ENCODE data around the gene DYNC1LI2.
"Not testable (repeated sequence)": the region's sequence is repeated elsewhere in the genome, so short reads cannot be mapped to it uniquely, and the experiment has no call there.

DYNC1LI2 gene

DNA sequence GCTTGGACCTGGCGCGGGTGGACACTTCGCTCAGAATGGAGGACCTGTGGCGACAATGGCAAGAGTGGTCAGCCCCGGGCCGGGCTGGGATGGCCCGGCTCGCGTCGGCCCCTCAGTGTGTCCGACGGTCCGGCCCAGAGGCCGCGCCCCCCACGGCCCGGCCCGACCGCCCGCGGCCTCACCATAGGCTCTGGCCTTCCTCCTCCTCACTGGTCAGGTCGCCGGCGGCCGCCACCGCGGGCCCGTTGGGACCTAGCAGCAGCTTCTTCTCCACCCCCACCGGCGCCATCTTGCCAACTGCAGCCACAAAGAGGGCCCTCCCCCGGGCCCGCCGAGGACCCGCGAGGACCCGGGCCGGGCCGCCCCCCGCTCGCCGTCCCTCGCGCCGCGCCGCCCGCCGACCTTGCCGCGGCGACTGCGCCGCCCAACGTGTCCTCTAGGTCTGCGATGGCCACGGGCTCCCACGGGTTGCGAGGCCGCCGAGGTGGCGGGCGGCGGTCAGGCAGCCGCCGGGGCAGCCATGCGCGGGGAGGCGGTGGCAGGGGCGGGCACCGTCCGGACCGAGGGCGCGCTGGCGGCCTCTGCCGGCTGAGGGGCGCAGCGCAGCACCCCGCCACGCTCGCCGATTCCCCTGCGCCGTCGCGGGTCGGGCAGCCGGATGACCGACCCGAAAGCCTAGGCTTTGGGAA is at the start of gene DYNC1LI2:
Gene DYNC1LI2 (minus strand): TSS at position 307 of the 689 bp plus-strand sequence. CDS start 18 bp downstream, at position 289.
- DNase-seq, result peak; percentile 59 to 97 (median 82)

- no peak for DNase-seq
Measured at GRCh38 chr16:66800856-66801255, 49.4 kb upstream of the DYNC1LI2 start.

DNA sequence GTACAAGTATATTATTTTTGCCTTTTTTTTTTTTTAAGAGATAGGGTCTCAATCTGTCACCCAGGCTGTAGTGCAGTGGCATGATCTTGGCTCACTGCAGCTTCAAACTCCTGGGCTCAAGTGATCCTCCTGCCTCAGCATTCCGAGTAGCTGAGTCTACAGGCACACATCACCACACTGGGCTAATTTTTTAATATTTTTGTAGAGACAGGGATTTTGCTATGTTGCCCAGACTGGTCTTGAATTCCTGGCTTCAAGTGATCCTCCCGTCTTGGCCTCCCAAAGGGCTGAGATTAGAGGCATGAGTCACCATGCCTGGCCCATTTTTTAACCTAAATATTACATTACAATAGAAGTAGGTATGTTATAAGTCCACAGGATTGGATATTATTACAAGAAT is 46.8 kb upstream of the DYNC1LI2 start:
- DNase-seq, result no peak

- DNase-seq, result not testable (repeated sequence)
Measured at GRCh38 chr16:66793984-66794383, 42.6 kb upstream of the DYNC1LI2 start.

DNA sequence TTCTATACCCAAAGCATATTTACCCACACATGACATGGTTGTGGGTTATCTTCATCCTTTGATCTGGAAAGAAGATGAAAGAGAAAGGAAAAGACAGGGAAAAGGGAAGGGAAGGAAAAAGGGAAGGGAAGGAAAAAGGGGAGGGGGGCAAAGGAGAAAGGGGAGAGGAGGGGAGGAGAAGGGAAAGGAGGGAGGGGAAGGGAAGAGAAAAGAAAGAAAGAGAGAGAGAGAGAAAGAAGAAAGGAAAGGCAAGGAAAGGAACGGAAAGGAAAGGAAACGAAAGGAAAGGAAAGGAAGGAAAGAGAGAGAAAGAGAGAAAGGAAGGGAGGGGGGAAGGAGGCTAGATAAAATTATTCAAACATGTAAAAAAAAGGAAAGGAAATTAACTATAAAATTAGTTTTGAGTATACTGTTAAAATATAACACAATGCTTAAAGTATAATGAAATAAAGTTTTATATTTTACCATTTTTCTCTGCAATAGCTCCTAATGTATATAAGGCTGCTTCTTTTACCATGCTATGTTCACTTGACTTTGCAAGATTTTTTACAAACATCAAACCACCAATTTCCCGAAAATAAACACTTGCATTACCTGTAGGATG is 38.8 kb upstream of the DYNC1LI2 start:
- DNase-seq, result no peak

GRCh38 chr16:66787427-66787826 is 36.0 kb upstream of the DYNC1LI2 start:
- DNase-seq, result no peak

- no peak for DNase-seq
Measured at GRCh38 chr16:66786551-66786950, 35.1 kb upstream of the DYNC1LI2 start.

GRCh38 chr16:66776457-66776856 is 25.0 kb upstream of the DYNC1LI2 start:
- DNase-seq, result no peak

DNA sequence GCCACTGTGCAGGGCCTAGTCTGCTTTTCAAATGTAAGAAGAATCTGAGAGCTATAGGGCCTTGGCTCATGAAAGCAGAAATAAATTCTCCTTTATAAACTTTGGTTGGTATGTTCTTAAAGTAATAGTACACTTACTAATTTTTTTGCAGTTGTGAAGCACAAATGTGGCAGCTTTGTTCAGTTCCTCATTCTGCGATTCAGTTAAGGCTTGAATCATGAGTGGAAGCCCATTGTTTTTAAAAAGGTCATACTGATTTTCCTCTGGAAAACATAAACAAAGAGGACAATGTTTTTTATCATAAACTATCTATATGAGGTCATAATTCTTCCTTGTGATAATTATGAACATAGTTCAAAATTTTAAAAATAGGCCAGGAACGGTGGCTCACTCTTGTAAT is 23.6 kb upstream of the DYNC1LI2 start:
- no peak for DNase-seq

DNA sequence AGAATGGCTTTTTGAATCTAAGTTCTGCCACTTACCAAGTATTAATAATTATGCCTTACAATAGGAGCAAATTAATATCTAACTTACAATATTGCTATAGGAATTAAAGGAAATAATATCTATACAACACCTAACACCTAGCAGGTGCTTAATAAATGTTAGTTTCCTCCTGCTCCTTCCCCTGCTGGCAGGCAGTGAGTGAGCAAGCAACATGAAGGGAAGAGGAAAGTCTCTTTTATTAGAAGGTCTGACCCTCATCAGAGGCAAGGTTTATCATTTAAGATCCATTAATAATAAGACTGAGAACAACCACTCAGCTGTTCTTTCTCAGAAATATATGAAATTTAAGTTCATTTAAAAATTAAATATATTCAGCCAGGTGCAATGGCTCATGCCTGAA is 6.7 kb upstream of the DYNC1LI2 start:
- DNase-seq, result no peak

DNA sequence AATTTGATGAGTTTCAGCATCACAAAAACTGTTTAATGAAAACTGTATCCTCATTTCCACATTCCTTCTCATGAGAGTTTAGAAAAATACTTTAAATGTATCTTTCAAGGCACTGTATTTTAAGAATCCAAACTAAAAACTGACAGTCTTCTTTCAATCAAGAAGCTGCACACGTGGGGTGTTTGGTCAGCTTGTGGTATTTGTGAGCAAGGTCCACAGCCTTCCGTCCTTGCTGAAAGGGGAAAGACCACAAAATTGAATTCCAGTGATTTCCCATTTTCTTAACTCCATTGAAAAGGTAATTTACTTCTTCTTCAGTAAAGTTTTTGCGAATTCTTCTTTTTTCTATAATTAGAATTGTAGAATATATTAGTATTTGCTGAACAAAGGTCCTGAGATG is 3.4 kb upstream of the DYNC1LI2 start:
- DNase-seq, result no peak

GRCh38 chr16:66754211-66754610 is 2.8 kb upstream of the DYNC1LI2 start:
- no peak for DNase-seq

DNA sequence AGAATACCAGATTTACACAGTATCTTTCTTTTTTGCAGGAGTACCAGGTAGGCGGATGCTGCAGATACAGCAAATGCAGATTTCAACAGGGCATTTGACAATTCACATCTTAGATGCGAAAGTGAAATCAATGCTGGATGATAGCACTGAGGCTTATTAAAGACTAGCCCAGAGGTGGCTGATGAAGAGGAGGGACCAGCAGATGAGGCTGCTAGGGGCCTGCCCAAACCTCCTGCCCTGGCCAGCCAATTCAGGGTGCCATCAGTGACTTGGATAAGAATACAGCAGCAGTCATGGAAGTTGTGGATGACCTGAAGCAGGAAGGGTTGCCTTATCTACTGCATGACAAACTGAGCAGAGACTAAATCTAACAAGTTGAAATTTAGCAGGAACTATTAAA is 1.5 kb upstream of the DYNC1LI2 start:
- no peak for DNase-seq

DNA sequence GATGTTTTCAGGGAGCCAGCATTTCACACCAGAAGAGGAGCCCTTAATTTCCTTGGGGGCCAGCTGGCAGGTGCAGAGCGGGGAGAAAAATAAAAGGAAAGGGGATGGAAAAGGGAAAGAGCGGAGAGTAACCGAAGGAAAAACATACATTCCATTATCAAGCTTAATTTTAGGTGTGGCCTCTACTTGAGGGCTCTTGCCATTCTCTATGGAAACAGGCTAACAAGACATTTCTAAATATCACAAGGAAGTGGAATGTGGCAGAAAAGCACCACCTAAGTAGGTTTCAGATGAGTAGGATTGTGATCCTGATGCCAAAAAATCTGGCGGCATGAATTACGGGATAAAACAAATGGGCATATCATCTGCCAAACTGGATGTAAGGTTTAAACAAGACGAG is 970 bp upstream of the DYNC1LI2 start:
- no peak for DNase-seq

GRCh38 chr16:66751992-66752322 is 548 bp upstream of the DYNC1LI2 start:
- DNase-seq, result no peak

DNA sequence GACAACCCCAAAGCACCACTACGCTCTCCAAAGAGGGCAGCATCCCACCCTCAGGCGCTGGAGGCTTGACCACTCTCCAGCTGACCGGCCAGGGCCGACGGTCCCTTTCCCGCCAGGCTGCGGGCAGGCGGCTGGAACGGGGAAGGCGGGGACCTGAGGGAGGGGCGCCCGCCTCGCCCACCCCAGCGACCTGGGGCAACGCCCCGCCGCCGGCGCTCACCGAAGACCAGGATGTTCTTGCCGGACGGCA is 431 bp downstream of the DYNC1LI2 start:
- DNase-seq, result peak in 1 of 6 experiments; percentile 19

DNA sequence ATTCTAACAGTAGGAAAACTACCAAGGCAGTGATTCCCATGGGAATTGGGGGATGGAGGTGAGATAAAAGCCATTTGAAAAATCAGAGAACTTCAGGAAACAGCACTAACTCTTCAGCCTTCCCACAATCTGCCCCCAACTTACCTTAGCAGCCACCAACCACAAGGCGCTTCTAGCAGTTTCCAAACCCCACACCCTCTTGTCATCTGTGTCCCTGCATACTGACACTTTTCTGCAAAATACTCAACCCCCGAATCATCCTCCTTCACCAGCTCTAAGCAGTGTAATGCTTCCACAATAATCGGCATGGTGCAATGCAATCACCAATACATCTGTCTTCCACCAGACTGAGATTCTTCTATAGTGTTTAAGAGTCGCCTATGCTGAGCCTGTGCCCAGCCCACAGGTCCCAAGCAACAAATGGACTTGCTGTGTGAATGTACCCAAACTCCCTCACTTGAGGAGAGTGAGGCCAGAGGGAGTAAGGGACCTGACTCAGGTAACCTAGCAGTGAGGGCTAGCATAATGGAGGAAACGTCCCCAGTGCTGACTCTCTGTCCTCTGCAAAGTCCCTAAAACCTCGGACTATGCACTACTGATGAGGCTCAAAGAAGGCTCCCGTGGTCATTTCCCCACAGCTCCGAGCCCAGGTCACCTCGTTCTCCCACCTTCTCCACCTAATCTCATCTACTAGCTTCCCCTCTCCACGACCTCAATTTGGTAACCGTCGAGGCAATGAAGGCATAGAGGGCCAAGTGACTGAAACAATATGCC is 943 bp downstream of the DYNC1LI2 start:
- DNase-seq, result no peak

DNA sequence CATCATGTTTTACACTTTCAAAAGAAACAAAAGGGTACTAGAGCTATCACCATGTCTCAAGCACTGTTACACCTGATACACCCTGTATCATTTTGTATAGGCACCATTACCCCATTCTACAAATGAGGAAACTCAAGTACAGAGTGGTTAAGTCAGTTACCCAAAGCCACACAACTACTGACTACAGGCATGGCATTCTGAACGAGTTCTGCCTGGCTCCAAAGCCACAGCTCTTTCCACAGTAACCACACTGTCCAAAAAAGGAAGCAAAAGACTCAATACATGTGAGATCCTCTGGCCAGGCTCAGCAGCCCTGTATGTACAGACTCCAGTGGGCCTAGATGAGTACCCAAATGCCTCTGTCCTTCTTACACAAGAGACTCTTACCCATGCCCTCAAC is 4.7 kb downstream of the DYNC1LI2 start:
- DNase-seq, result no peak

DNA sequence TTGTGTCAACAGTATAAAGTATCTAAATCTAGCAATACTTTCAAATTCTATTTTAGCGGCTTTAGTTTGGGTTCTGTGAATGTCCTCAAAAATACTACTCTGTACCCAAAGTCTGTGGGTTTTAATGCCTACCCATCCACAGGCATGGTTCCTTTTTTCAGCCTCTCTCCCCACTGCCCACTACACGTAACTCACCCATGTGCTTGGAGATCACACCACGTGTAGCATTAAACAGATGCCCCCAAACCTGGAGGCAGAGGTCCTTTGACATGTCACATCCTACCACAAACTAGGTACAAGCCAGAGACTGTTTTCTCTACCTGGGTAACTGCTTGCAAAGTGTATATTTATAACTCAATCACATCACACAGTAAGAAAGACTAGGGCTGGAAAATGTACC is 5.4 kb downstream of the DYNC1LI2 start:
- no peak for DNase-seq

DNA sequence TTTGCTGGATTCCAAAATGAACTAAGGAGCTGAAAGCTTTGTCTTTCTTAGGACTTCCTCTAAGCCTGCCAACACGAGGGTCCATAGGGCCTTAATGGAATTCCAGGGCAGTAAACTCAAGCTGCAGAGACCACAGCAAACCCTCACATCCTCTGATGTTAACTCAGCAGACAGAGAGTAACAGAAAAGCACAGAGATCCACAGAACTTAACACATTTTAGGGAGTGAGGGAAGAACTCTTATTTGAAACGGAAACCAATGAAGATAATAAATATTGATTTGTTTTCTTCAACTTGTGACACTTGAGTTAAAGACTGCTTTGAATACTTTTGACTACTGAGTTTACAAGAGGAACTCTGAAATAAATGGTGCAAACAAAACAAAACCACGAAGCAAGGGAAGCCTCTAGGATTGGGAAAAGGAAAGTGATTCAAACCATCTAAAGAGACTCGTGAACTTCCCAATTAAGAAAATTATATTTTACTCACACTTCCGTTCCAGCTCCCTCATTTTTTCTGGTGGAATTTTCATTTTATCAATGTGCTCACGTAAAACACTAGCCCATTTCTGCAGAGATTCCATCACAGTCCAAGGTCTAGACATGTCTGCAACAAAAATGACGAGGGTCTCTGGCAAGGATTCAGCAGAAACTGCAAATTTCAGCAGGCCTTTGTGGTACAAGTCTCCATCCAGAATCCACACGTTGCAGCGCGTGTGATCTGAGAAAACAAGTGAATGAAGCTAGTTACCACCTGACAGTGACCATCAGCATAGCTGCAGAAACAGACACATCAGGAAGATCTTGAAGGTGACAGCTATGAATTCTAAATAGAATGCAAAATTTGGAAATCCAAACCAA is 9.2 kb downstream of the DYNC1LI2 start:
- no peak for DNase-seq

DNA sequence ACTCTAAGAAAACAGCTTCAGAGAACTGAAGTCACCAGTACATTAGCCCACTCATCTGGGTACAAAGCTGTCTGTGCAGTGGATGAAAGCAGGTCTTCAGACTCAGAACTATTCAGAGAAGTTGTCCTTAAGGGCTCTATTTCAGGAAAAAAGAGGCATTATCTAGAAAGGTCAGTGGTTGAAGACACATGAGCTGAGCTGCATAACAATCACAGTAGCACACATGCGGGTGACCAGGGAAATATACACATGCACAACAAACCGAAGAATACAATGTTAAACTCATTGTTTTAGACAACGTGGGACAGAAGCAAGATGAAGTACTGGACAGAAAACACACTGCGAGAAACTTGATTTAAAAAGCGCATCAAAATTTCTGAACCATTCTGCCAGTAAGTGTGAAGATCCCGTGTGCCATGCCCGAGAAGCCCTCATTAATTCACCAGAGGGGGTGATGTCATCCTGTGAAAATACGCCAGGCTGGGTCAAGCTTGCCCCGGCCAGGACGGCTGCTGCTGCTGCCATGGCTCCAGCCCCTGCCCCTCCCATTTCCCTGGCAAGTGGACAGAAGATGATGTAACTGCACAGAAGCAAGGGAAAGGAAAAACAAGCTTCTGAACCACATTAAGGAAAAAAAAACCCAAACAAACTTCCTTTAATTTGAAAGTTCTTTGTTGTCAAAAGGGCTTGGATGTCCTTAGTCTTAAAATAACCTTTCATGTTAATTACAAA is 10.1 kb downstream of the DYNC1LI2 start:
- no peak for DNase-seq

DNA sequence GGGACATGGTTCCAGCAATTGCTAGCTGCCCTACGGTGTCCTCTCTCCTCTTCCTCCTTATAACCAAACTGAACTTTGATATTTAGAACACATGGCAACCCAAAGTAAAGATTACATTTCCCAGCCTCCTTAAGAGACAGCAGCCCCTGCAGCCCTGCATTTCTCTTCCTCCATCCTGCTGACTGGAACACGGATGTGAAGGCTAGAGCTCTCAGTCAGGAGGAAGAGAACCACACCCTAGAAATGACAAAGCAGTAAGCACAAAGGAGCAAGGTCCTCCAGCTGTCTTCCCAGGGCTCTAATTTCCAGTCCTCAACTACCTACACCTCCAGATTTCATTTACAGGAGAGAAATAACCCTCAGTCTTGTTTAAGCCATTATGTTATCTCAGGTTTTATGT is 10.9 kb downstream of the DYNC1LI2 start:
- DNase-seq, result no peak

- peak in 3 of 6 experiments; percentile 1 to 19 (median 8) for DNase-seq
Measured at GRCh38 chr16:66740010-66740409, 11.4 kb downstream of the DYNC1LI2 start.

Data from stimulated activated naive CD4-positive, alpha-beta T cell (primary cell).